BLaER1 (cell line): ENCODE results near the gene KPNA4.
"Not testable (repeated sequence)": the region's sequence is repeated elsewhere in the genome, so short reads cannot be mapped to it uniquely, and the experiment has no call there.

ENCODE experiments used
- H3K27ac ChIP-seq: shearing (Covaris generic); formaldehyde crosslinking; 2 replicates; pipeline ENCODE4 v1.8.1; 2022
- H3K27me3 ChIP-seq: shearing (Covaris generic); formaldehyde crosslinking; 2 replicates; pipeline ENCODE4 v1.8.1; 2022
- H3K36me3 ChIP-seq: shearing (Covaris generic); formaldehyde crosslinking; 2 replicates; pipeline ENCODE4 v1.8.1; 2022
- H3K4me1 ChIP-seq: shearing (Covaris generic); formaldehyde crosslinking; 2 replicates; pipeline ENCODE4 v1.8.1; 2022
- H3K4me2 ChIP-seq: shearing (Covaris generic); formaldehyde crosslinking; 2 replicates; pipeline ENCODE4 v1.8.1; 2022
- H3K4me3 ChIP-seq: shearing (Covaris generic); formaldehyde crosslinking; 2 replicates; pipeline ENCODE4 v1.8.1; 2022
- H3K9ac ChIP-seq: shearing (Covaris generic); formaldehyde crosslinking; 2 replicates; pipeline ENCODE4 v1.8.1; 2022
- H3K9me3 ChIP-seq: shearing (Covaris generic); formaldehyde crosslinking; 2 replicates; pipeline ENCODE4 v1.8.1; 2022
- H4K20me1 ChIP-seq: shearing (Covaris generic); formaldehyde crosslinking; 2 replicates; pipeline ENCODE4 v1.8.1; 2022
- Cebpa-rat ChIP-seq: shearing (Covaris generic); IDR thresholded peaks from 2 replicates; pipeline ENCODE4 v1.8.1; 2022

The KPNA4 gene

DNA sequence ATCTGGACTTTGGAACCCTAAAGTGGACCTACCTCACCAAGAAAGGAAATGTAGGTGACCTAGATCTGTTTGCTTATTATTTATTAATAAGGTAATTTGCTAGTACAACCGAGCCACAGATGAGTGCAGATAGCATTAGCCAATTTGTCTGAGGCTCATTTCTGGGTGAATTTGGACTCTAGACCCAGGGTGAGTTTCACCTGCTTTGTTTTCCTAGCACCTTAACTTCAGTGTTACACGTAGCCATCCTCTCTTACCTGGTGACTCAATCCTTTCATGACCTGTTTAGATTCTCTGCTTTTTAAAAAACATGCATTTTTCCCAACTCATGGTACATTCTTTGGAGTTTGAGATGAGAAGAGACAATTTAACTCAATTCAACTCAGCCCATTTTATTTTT lies 33.5 kb upstream of the KPNA4 start:
- Histone ChIP-seq H3K27ac (no peak overlapping the region), H3K4me1 (no peaks in the 10 kb centered on the region), H3K4me2 (no peak overlapping the region), H3K4me3 (no peak overlapping the region), H3K9ac (no peak overlapping the region), H3K27me3 (no peaks in the 10 kb centered on the region), H4K20me1 (no peaks in the 10 kb centered on the region), H3K9me3 (peaks cover 3% of the 10 kb centered on the region; the same call in 1 of the 2 replicates), H3K36me3 (no peaks in the 10 kb centered on the region)
- no peak for TF ChIP-seq Cebpa-rat

DNA sequence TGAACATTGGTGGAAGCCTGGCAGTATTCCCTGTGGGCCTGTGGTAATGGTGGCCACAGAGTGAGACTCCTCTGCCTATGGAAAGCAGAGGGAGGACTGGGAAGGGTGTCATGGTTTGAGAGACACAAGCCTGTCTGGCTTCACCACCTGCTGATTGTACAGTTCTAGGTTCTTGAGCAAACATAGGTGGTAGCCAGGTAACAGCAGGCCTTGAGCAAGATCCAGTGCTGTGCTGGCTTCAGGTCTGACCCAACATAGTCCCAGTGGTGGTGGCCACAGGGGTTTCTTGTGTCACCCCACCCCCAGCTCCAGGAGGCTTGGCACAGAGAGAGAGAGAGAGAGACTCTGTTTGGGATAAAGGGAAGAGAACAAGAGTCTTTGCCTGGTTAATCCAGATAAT lies 22.7 kb upstream of the KPNA4 start:
- Histone ChIP-seq H3K9ac (no peak overlapping the region), H4K20me1 (no peaks in the 10 kb centered on the region), H3K9me3 (0 out of 2 replicates have a peak, but pooled peaks cover 3% of the 10 kb centered on the region), H3K27me3 (no peaks in the 10 kb centered on the region), H3K4me1 (peaks cover 10% of the 10 kb centered on the region), H3K4me3 (no peak overlapping the region), H3K36me3 (no peaks in the 10 kb centered on the region), H3K27ac (no peak overlapping the region), H3K4me2 (peak overlapping the region; percentile 31; the same call in 1 of the 2 replicates)
- TF ChIP-seq Cebpa-rat: no peak

DNA sequence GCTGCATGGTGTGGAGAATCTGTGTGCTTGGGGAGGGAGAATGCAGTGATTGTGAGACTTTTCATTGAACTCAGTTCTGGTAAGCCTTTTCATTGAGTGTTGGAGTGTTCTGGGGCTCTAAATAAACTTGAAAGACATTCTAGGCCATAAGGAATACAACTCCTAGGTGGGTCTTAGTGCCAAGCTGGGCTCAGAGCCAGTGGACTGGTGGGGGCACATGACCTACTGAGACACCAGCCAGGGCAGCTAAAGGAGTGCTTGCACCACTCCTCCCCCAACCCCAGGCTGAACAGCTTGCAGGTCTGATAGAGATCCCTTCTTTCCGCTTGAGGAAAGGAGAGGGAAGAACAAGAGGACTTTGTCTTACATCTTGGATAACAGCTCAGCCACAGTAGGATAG lies 21.7 kb upstream of the KPNA4 start:
- Histone ChIP-seq H3K4me3 (no peak overlapping the region), H3K27ac (no peak overlapping the region), H3K36me3 (no peaks in the 10 kb centered on the region), H4K20me1 (no peaks in the 10 kb centered on the region), H3K27me3 (no peaks in the 10 kb centered on the region), H3K9ac (no peak overlapping the region), H3K4me1 (peaks cover 19% of the 10 kb centered on the region), H3K4me2 (no peak overlapping the region), H3K9me3 (peaks cover 4% of the 10 kb centered on the region)
- no peak for TF ChIP-seq Cebpa-rat

DNA sequence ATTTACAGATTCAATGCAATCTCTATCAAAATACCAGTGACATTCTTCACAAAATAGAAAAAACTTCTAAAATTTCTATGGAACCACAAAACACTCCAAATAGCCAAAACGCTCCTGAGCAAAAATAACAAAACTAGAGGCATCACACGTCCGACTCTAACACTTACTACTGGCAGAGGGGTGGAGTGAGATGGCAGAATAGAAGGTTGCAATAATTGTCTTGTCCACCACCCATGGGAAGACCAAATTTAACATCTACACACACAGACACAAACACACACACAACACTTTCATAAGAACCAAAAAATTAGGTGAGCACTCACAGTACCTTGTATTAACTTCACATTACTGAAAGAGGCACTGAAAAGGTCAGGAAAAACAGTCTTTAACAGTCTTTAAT lies 21.3 kb upstream of the KPNA4 start:
- Histone ChIP-seq H3K4me2 (no peak overlapping the region), H3K4me3 (no peak overlapping the region), H3K9me3 (peaks cover 8% of the 10 kb centered on the region), H3K36me3 (no peaks in the 10 kb centered on the region), H3K27ac (no peak overlapping the region), H3K4me1 (peaks cover 21% of the 10 kb centered on the region), H3K27me3 (no peaks in the 10 kb centered on the region), H3K9ac (no peak overlapping the region), H4K20me1 (no peaks in the 10 kb centered on the region)
- TF ChIP-seq Cebpa-rat: no peak

DNA sequence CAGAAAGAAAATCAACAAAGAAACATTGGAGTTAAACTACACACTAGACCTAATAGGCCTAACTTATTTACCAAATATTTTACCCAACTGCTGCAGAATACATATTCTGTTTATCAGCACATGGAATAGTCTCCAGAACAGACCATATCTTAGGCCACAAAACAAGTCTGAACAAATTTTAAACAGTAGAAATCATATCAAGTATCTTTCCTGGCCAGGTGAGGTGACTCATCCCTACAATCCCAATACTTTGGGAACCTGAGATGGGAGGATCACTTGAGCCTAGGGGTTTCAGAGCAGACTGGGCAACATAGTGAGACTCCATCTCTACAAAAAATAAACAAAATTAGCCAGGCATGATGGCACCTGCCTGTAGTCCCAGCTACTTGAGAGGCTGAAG lies 18.1 kb upstream of the KPNA4 start:
- TF ChIP-seq Cebpa-rat: no peak
- H3K4me3 ChIP-seq: no peak overlapping the region
- peaks cover 27% of the 10 kb centered on the region for H3K9me3 ChIP-seq
- H3K36me3 ChIP-seq: peaks cover 5% of the 10 kb centered on the region; the same call in 1 of the 2 replicates
- no peak overlapping the region for H3K27ac ChIP-seq
- no peak overlapping the region for H3K9ac ChIP-seq
- no peaks in the 10 kb centered on the region for H4K20me1 ChIP-seq
- H3K4me2 ChIP-seq: no peak overlapping the region
- no peaks in the 10 kb centered on the region for H3K27me3 ChIP-seq
- H3K4me1 ChIP-seq: peaks cover 21% of the 10 kb centered on the region

DNA sequence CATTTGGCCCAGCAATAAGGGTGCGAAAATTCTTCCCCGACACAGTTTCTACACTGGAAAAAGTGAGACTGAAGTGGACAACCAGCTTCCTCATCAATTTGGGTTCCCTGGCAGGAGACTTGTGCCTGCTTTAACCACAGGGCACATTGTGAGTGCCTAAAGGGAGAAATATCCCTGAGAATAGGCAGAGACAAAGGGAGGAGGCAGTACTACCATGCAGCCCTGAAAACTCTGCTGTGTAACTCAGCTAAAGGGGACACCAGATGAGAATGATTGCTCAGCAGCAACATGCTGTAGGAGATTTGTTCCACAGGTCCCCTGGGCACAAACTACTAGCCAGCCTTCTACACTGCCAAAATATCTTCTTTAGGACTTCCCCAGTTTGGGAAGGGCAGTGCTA lies 15.6 kb upstream of the KPNA4 start:
- no peaks in the 10 kb centered on the region for H4K20me1 ChIP-seq
- peaks cover 11% of the 10 kb centered on the region for H3K4me1 ChIP-seq
- H3K27me3 ChIP-seq: no peaks in the 10 kb centered on the region
- H3K9me3 ChIP-seq: peaks cover 27% of the 10 kb centered on the region
- TF ChIP-seq Cebpa-rat: no peak
- H3K4me3 ChIP-seq: no peak overlapping the region
- H3K36me3 ChIP-seq: peaks cover 5% of the 10 kb centered on the region; the same call in 1 of the 2 replicates
- no peak overlapping the region for H3K27ac ChIP-seq
- no peak overlapping the region for H3K4me2 ChIP-seq
- no peak overlapping the region for H3K9ac ChIP-seq

DNA sequence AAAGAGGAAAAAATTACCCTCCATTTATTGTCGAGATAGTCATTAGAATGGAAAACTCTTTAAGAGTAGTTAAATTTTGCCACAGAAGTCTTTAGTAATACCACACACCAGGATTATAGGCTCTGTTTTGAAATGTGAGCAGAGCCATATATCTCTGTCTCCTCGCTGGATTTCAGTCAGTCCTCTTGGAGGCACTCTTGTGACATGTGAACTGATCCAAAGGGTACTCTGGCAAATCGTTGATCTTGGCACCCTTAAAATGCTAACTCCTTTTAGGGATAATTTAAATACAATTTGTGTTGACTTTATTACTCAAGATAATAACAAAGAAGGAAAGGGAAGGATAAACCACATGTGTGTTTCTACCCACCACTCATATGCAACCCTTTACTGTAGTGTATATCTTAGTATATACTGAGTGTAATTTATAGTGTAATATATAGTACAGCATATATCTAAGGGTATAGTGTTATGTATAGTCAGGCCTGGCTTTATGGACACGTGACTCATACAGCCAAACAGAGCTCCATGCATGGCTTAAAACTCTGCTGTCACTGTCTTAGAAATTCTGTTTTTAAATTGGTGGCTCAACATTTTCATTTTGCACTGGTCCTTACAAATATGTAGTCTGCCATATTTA lies 12.3 kb upstream of the KPNA4 start:
- no peak overlapping the region for H3K4me2 ChIP-seq
- H3K4me3 ChIP-seq: no peak overlapping the region
- peaks cover 7% of the 10 kb centered on the region for H3K4me1 ChIP-seq
- H3K36me3 ChIP-seq: peaks cover 5% of the 10 kb centered on the region; the same call in 1 of the 2 replicates
- H3K9ac ChIP-seq: no peak overlapping the region
- peaks cover 29% of the 10 kb centered on the region for H3K9me3 ChIP-seq
- no peaks in the 10 kb centered on the region for H4K20me1 ChIP-seq
- H3K27ac ChIP-seq: no peak overlapping the region
- TF ChIP-seq Cebpa-rat: no peak
- no peaks in the 10 kb centered on the region for H3K27me3 ChIP-seq

DNA sequence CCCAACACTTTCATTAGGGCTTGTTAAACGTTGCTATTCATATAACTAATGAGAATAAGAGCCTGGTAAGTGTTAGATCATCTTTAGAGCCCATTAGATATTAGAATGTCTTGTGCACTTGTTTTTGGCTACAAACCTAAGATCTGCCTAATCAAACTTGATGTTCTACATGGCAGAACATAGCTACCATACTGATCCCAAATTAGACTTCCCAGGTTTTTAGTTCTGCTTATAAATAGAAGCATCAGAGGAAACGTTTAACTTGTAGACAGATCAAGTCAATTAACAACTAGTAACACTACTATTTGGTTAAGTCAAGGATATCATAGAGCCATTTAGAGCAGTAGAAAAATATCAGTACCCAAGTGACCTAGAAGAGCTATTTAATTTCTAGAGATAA lies 11.7 kb upstream of the KPNA4 start:
- no peak for TF ChIP-seq Cebpa-rat

DNA sequence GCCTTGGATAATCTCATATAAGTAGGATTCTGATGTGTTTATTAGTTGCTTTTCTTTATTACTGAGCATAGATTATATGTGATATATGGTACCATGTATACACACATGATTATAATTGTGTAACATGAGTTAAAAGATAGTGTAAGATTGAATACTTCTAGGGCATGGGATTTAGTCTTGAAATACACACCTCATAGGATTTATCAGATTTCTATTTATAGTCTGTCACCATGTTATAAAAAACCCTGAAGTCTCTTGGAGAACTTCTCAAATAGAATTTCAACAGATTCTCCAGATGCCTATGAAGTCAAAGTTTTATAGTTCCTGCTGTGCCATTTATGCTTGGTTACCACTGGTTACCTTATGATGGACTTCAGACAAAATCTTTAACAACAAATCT lies 11.2 kb upstream of the KPNA4 start:
- Histone ChIP-seq H3K9ac (no peak overlapping the region), H4K20me1 (no peaks in the 10 kb centered on the region), H3K4me1 (no peaks in the 10 kb centered on the region), H3K27ac (no peak overlapping the region), H3K9me3 (peaks cover 24% of the 10 kb centered on the region), H3K4me3 (no peak overlapping the region), H3K27me3 (no peaks in the 10 kb centered on the region), H3K4me2 (no peak overlapping the region), H3K36me3 (peaks cover 5% of the 10 kb centered on the region; the same call in 1 of the 2 replicates)
- TF ChIP-seq Cebpa-rat: no peak

More for the DNA sequence above, 11.7 kb upstream of the KPNA4 start:
- no peak overlapping the region for H3K4me2 ChIP-seq
- H3K27ac ChIP-seq: no peak overlapping the region
- H3K4me1 ChIP-seq: peaks cover 1% of the 10 kb centered on the region
- H3K27me3 ChIP-seq: no peaks in the 10 kb centered on the region
- H3K4me3 ChIP-seq: no peak overlapping the region
- H3K9ac ChIP-seq: no peak overlapping the region
- peaks cover 28% of the 10 kb centered on the region for H3K9me3 ChIP-seq
- peaks cover 5% of the 10 kb centered on the region; the same call in 1 of the 2 replicates for H3K36me3 ChIP-seq
- no peaks in the 10 kb centered on the region for H4K20me1 ChIP-seq

DNA sequence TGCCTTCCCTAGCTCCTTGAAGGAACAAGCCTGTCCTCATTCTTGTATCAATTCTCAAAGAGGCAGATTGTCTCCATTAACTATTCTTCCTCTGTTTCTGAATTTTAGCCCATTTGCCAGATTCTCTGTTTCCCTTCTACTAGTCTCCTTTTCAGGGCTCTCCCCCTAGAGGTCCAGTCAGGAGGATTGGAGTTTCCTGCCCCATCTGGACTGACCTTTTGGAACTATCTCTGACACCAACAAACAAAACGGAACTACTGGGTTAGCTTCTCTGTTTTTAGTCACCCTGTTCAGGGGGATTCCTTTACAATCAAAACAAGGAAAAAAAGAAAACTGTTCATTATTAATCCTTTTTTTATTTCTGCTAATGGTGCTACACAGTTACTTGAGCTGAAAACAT lies 10.2 kb upstream of the KPNA4 start:
- Histone ChIP-seq H3K9me3 (peaks cover 13% of the 10 kb centered on the region), H3K27me3 (no peaks in the 10 kb centered on the region), H4K20me1 (no peaks in the 10 kb centered on the region), H3K4me2 (no peak overlapping the region), H3K27ac (no peak overlapping the region), H3K4me3 (no peak overlapping the region), H3K4me1 (no peaks in the 10 kb centered on the region), H3K36me3 (no peaks in the 10 kb centered on the region), H3K9ac (no peak overlapping the region)
- TF ChIP-seq Cebpa-rat: no peak

DNA sequence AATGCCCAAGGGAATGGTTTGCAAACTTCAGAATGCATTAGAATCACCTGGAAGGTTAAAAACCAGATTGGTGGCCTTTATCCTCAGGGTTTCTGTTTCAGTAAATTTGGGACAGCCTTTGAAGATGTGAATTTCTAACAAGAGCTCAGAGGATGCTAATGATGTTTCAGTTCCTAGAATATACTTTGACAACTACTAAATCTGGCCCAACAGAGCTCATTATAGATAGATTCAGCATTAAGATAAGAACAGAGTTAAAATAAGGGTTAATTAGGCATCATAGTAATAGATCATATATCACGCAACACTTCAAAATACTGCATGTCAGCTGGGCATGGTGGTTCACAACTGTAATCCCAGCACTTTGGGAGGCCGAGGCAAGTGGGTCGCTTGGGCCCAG lies 9.3 kb upstream of the KPNA4 start:
- H3K27me3 ChIP-seq: no peaks in the 10 kb centered on the region
- no peaks in the 10 kb centered on the region for H4K20me1 ChIP-seq
- H3K9me3 ChIP-seq: peaks cover 6% of the 10 kb centered on the region; the same call in 1 of the 2 replicates
- no peaks in the 10 kb centered on the region; the same call in 1 of the 2 replicates for H3K4me1 ChIP-seq
- no peak overlapping the region for H3K4me3 ChIP-seq
- H3K4me2 ChIP-seq: no peak overlapping the region
- H3K9ac ChIP-seq: no peak overlapping the region
- H3K27ac ChIP-seq: no peak overlapping the region
- no peaks in the 10 kb centered on the region for H3K36me3 ChIP-seq
- no peak for TF ChIP-seq Cebpa-rat

DNA sequence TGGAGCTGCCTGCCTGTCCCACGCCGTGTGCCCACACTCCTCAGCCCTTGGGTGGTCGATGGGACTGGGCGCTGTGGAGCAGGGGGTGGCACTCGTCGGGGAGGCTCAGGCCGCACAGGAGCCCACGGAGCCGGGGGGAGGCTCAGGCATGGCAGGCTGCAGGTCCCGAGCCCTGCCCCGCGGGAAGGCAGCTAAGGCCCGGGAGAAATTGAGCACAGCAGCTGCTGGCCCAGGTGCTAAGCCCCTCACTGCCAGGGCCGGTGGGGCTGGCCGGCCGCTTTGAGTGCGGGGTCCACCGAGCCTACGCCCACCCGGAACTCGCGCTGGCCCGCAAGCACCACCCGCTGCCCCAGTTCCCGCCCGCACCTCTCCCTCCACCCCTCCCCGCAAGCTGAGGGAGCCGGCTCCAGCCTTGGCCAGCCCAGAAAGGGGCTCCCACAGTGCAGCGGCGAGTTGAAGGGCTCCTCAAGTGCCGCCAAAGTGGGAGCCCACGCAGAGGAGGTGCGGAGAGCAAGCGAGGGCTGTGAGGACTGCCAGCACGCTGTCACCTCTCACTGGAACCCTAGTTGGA lies 8.7 kb upstream of the KPNA4 start:
- H3K4me2 ChIP-seq, H4K20me1 ChIP-seq, H3K9ac ChIP-seq, H3K27me3 ChIP-seq, H3K27ac ChIP-seq, H3K36me3 ChIP-seq, H3K4me1 ChIP-seq, H3K9me3 ChIP-seq, H3K4me3 ChIP-seq: not testable (repeated sequence)
